HL-60 (cell line): ENCODE data around the gene DOCK6.

Experiments
- DNase-seq, 2 experiments: peaks; one replicate each; pipeline ENCODE4 v3.0.0-alpha.2; 2010 to 2020; ENCODE audit warnings: low read depth in 1 of 2, low spot score in 1 of 2
- H3K27ac ChIP-seq: fragments of 250-450 bp; sonication (Bioruptor Pico); replicated peaks from 2 replicates; pipeline ENCODE4 v1.5.1; 2020; ENCODE audit warnings: mild to moderate bottlenecking, moderate library complexity
- H3K27me3 ChIP-seq: fragments of 250-450 bp; sonication (Bioruptor Pico); 2 replicates; pipeline ENCODE4 v1.5.1; 2021; ENCODE audit warnings: mild to moderate bottlenecking, moderate library complexity; ENCODE audit not compliant: insufficient read depth, poor library complexity, severe bottlenecking
- H3K4me3 ChIP-seq: replicated peaks from 2 replicates; pipeline ENCODE4 v1.5.1; 2011; ENCODE audit warnings: mild to moderate bottlenecking, control low read depth, low read length; ENCODE audit not compliant: insufficient read depth
- GABPA ChIP-seq: IDR thresholded peaks from 2 replicates; pipeline ENCODE4 v1.6.1; 2012; ENCODE audit warnings: low read depth
- POLR2AphosphoS5 ChIP-seq: IDR thresholded peaks from 2 replicates; pipeline ENCODE4 v1.6.1; 2012; ENCODE audit warnings: low read depth
- SPI1 ChIP-seq: IDR thresholded peaks from 2 replicates; pipeline ENCODE4 v1.6.1; 2012; ENCODE audit warnings: low read depth, mild to moderate bottlenecking, borderline replicate concordance
- TF ChIP-seq, protein P1 (sequence below): IDR thresholded peaks from one replicate; pipeline ENCODE4 v1.5.1; 2011; ENCODE audit warnings: low read length, control low read depth, inconsistent platforms; ENCODE audit not compliant: insufficient read depth
- TF ChIP-seq, protein P2 (sequence below): IDR thresholded peaks from 2 replicates; pipeline ENCODE4 v1.6.1; 2012; ENCODE audit warnings: low read depth; ENCODE audit not compliant: insufficient replicate concordance

Gene DOCK6

DNA sequence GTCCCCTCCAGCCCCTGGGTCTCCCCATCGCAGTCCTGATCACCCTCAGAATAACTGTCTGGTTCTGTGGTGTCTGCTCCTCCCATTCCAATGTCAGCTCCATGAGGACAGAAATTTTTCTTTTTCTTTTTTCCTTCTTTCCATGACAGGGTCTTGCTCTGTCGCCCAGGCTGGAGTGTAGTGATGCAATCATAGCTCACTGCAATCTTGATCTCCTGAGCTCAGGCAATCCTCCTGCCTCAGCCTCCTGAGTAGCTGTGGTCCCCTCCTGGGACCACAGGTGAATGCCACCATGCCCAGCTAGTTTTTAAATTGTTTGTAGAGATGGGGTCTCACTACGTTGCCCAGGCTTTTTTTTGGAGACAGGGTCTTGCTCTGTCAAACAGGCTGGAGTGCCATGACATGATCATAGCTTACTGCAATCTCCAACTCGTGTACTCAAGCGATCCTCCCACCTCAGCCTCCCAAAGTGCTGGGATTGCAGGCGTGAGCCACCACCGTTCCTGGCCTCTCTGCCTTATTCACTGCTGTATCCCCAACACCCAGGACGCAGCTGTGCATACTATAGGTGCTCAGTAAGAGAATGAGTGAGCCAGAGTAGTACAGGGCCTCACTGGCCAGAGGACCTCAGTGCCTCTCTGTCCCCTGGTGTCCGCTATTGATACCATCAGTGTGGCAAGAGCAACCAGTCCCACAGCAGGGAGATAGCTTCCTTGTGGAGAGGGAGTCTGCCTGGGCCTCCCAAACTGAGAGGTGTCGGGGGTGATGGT lies 5.2 kb upstream of the DOCK6 start:
- H3K27ac ChIP-seq, result no peak overlapping the region
- peaks cover 37% of the 10 kb centered on the region for H3K27me3 ChIP-seq
- DNase-seq, result no peak
- H3K4me3 ChIP-seq, result no peak overlapping the region
- TF ChIP-seq, protein P1, sequence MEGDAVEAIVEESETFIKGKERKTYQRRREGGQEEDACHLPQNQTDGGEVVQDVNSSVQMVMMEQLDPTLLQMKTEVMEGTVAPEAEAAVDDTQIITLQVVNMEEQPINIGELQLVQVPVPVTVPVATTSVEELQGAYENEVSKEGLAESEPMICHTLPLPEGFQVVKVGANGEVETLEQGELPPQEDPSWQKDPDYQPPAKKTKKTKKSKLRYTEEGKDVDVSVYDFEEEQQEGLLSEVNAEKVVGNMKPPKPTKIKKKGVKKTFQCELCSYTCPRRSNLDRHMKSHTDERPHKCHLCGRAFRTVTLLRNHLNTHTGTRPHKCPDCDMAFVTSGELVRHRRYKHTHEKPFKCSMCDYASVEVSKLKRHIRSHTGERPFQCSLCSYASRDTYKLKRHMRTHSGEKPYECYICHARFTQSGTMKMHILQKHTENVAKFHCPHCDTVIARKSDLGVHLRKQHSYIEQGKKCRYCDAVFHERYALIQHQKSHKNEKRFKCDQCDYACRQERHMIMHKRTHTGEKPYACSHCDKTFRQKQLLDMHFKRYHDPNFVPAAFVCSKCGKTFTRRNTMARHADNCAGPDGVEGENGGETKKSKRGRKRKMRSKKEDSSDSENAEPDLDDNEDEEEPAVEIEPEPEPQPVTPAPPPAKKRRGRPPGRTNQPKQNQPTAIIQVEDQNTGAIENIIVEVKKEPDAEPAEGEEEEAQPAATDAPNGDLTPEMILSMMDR, result no peak
- TF ChIP-seq SPI1, result no peak
- TF ChIP-seq, protein P2, sequence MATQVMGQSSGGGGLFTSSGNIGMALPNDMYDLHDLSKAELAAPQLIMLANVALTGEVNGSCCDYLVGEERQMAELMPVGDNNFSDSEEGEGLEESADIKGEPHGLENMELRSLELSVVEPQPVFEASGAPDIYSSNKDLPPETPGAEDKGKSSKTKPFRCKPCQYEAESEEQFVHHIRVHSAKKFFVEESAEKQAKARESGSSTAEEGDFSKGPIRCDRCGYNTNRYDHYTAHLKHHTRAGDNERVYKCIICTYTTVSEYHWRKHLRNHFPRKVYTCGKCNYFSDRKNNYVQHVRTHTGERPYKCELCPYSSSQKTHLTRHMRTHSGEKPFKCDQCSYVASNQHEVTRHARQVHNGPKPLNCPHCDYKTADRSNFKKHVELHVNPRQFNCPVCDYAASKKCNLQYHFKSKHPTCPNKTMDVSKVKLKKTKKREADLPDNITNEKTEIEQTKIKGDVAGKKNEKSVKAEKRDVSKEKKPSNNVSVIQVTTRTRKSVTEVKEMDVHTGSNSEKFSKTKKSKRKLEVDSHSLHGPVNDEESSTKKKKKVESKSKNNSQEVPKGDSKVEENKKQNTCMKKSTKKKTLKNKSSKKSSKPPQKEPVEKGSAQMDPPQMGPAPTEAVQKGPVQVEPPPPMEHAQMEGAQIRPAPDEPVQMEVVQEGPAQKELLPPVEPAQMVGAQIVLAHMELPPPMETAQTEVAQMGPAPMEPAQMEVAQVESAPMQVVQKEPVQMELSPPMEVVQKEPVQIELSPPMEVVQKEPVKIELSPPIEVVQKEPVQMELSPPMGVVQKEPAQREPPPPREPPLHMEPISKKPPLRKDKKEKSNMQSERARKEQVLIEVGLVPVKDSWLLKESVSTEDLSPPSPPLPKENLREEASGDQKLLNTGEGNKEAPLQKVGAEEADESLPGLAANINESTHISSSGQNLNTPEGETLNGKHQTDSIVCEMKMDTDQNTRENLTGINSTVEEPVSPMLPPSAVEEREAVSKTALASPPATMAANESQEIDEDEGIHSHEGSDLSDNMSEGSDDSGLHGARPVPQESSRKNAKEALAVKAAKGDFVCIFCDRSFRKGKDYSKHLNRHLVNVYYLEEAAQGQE, result no peak

DNA sequence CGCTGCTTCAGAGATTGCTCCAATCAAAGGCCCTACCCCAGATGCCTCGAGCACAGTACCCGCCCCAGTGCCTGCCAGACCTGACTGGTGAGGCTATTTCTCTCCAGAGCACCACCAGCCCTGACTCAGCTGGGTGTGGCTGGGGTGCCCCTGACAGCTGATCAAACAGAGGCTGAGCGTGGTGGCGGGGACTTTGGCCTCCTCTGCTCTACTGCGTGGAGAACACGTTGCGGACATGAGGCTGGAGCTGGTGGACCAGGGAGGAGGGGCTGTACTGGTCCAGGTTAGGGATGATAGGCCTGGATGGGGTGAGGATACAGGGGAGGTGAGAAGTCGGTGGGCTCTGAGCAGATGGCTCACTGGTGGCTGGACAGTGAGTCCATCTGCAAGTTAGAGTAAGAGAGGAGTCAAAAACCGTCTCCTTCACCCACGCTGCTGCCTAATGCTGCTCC lies 3.5 kb upstream of the DOCK6 start:
- no peak overlapping the region for H3K27ac ChIP-seq
- H3K4me3 ChIP-seq, result no peak overlapping the region
- TF ChIP-seq, protein P1, result no peak
- TF ChIP-seq GABPA (no peak), POLR2AphosphoS5 (no peak), SPI1 (no peak)
- TF ChIP-seq, protein P2, result no peak
- H3K27me3 ChIP-seq, result peaks cover 48% of the 10 kb centered on the region
- DNase-seq, result no peak

DNA sequence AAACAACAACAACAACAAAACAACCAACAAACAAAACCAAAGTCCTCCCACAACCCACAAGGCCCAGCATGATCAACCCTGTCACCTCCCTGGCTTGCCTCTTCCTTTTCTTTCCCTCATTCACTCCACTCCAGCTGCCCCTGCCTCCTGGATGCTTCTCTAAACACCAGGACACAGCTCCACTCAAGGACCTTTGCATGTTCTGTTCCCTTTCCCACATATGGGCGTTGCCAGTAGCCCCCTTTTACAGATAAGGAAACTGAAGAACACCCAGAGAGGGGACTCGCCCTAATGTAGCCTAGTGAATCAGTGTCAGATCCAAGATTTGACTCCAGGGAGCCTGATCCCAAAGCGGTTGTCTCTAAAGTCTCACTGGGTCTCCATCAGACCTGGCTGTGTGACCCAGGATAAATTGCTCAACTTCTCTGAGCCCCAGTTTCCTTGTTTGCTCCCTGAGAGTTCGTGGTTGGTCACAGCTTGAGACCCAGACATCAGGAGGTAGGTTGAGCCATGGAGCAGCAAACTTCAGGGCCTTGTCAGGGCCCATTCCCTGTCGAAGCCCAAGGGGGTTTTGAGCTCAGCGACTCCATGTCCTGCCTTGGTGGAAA lies 3.0 kb upstream of the DOCK6 start:
- H3K27me3 ChIP-seq, result peaks cover 48% of the 10 kb centered on the region
- no peak overlapping the region for H3K27ac ChIP-seq
- H3K4me3 ChIP-seq, result no peak overlapping the region
- DNase-seq, result no peak
- no peak for TF ChIP-seq GABPA

DNA sequence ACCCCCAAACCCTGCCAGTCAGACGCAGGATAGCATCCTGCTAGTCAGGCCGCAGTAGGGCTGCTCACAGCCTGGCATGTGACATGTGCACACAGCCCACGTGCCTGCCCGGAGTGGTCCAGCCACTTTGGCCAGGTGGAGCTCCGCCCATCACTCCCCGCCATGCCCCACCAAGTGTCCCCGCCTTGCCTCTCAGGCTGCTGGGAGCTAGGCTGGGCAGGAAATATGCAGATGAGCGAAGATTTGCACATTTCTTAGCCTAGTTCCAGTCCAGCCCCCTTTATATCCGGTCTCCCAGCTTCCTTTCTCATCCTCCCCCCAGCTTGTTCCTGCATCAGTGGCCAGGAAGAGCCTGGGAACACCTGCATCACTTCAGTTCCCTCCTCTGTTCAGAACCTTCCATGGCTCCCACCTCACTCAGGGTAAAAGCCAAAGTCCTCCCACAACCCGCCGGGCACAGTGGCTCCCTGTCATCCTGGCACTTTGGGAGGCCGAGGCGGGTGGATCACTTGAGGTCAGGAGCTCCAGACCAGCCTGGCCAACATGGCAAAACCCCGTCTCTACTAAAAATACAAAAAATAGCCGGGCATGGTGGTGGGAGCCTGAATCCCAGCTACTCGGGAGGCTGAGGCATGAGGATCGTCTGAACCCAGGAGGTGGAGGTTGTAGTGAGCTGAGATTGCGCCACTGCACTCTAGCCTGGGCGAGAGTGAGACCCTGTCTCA lies 2.3 kb upstream of the DOCK6 start:
- no peak overlapping the region for H3K27ac ChIP-seq
- no peak for DNase-seq
- TF ChIP-seq, protein P1, result no peak
- no peak for TF ChIP-seq POLR2AphosphoS5
- no peak for TF ChIP-seq GABPA

More for the DNA sequence above, 2.3 kb upstream of the DOCK6 start:
- peaks cover 48% of the 10 kb centered on the region for H3K27me3 ChIP-seq
- no peak overlapping the region for H3K4me3 ChIP-seq
